NCI-H1694 treated with DMSO at 0.1 percent for 48 hours (cell line): ENCODE measurements around the gene PACS2.
"Not testable (repeated sequence)": the region's sequence is repeated elsewhere in the genome, so short reads cannot be mapped to it uniquely, and the experiment has no call there.

ENCODE experiments used
- DNase-seq: peaks from one replicate; lab custom pipeline; 2025; lab: John Stamatoyannopoulos, UW

Gene PACS2

GRCh38 chr14:105351410-105351809 is 36.9 kb downstream of the PACS2 start:
- DNase-seq = no peak

- peak; percentile 98 for DNase-seq
These were observed 37.6 kb downstream of the PACS2 start for GRCh38 chr14:105351920-105352851.

GRCh38 chr14:105353136-105353535 is 38.6 kb downstream of the PACS2 start:
- no peak for DNase-seq

GRCh38 chr14:105354541-105354940 is 40.0 kb downstream of the PACS2 start:
- no peak for DNase-seq

- no peak for DNase-seq
These were observed 40.6 kb downstream of the PACS2 start for GRCh38 chr14:105355049-105355575.

- DNase-seq = no peak
These were observed 41.5 kb downstream of the PACS2 start for GRCh38 chr14:105355850-105356604.

- no peak for DNase-seq
These were observed 42.4 kb downstream of the PACS2 start for GRCh38 chr14:105356927-105357326.

- DNase-seq = no peak
These were observed 43.1 kb downstream of the PACS2 start for GRCh38 chr14:105357626-105358025.

- no peak for DNase-seq
These were observed 43.7 kb downstream of the PACS2 start for GRCh38 chr14:105358140-105358846.

GRCh38 chr14:105358943-105359342 is 44.4 kb downstream of the PACS2 start:
- DNase-seq = no peak

- DNase-seq = not testable (repeated sequence)
These were observed 46.9 kb downstream of the PACS2 start for GRCh38 chr14:105361412-105361811.

- no peak for DNase-seq
These were observed 49.5 kb downstream of the PACS2 start for GRCh38 chr14:105363847-105364708.

- DNase-seq = no peak
These were observed 50.6 kb downstream of the PACS2 start for GRCh38 chr14:105365101-105365500.

- DNase-seq = no peak
These were observed 51.1 kb downstream of the PACS2 start for GRCh38 chr14:105365681-105366080.

GRCh38 chr14:105366386-105367074 is 52.0 kb downstream of the PACS2 start:
- no peak for DNase-seq

GRCh38 chr14:105367116-105368031 is 52.8 kb downstream of the PACS2 start:
- no peak for DNase-seq

- no peak for DNase-seq
These were observed 53.5 kb downstream of the PACS2 start for GRCh38 chr14:105368032-105368417.

- no peak for DNase-seq
These were observed 53.9 kb downstream of the PACS2 start for GRCh38 chr14:105368426-105368825.

- no peak for DNase-seq
These were observed 54.5 kb downstream of the PACS2 start for GRCh38 chr14:105368910-105369652.
